PC-9 (cell line): ENCODE results near the gene FAM193A. TPM values are rescaled to one million over a fixed set of nuclear protein-coding genes. Genes with fewer than 3 reads are reported as not detected.

Source experiments
- BruUV-seq: library from RNA; stranded (reverse); fragments of 400-500 nt; replicated peaks from 2 replicates; lab custom pipeline; 2021; lab: Mats Ljungman, UMichigan
- CTCF ChIA-PET: fragments of 300-600 bp; sonication (Branson Sonifier 250); formaldehyde crosslinking; loops from one replicate; lab custom pipeline; 2022; ENCODE audit warnings: antibody characterized with exemption; lab: Charles Lee
- POLR2A ChIA-PET: fragments of 300-600 bp; sonication (Branson Sonifier 250); formaldehyde crosslinking; loops from one replicate; lab custom pipeline; 2022; ENCODE audit warnings: antibody characterized with exemption; ENCODE audit not compliant: unreplicated experiment; lab: Charles Lee
- DNase-seq, 2 experiments: peaks; one replicate each; pipeline versions ENCODE4 v3.0.0 to v3.0.0-alpha.2; 2015 to 2022; ENCODE audit warnings: mixed read lengths in 1 of 2
- H2AFZ ChIP-seq: fragments of 200-600 bp; sonication (generic); 2 replicates; pipeline ENCODE4 v1.8.1; 2017; ENCODE audit warnings: antibody characterized with exemption
- H3F3A ChIP-seq: fragments of 200-600 bp; sonication (generic); 2 replicates; pipeline ENCODE4 v1.8.1; 2017; ENCODE audit warnings: antibody characterized with exemption, mild to moderate bottlenecking, low read depth; ENCODE audit not compliant: insufficient read depth
- H3K27ac ChIP-seq: fragments of 200-600 bp; sonication (generic); 2 replicates; pipeline ENCODE4 v1.6.1; 2016; ENCODE audit warnings: mixed run types
- H3K27me3 ChIP-seq: fragments of 200-600 bp; sonication (generic); 2 replicates; pipeline ENCODE4 v1.6.1; 2016; ENCODE audit warnings: low read depth, mixed run types; ENCODE audit not compliant: insufficient read depth
- H3K36me3 ChIP-seq: fragments of 200-600 bp; sonication (generic); 2 replicates; pipeline ENCODE4 v1.6.1; 2016; ENCODE audit warnings: low read depth, mixed run types
- H3K4me1 ChIP-seq: fragments of 200-600 bp; sonication (generic); replicated peaks from 2 replicates; pipeline ENCODE4 v1.6.1; 2016; ENCODE audit warnings: mixed run types; ENCODE audit not compliant: insufficient read depth
- H3K4me2 ChIP-seq: fragments of 200-600 bp; sonication (generic); 2 replicates; pipeline ENCODE4 v1.6.1; 2017; ENCODE audit warnings: mixed run types
- H3K4me3 ChIP-seq: fragments of 200-600 bp; sonication (generic); 2 replicates; pipeline ENCODE4 v1.6.1; 2016; ENCODE audit warnings: mixed run types
- H3K79me2 ChIP-seq: fragments of 200-600 bp; sonication (generic); 2 replicates; pipeline ENCODE4 v1.6.1; 2017; ENCODE audit warnings: low read depth, mixed run types
- H3K9me2 ChIP-seq: fragments of 200-600 bp; sonication (generic); 2 replicates; pipeline ENCODE4 v1.8.1; 2017; ENCODE audit warnings: mild to moderate bottlenecking; ENCODE audit not compliant: insufficient read depth
- H3K9me3 ChIP-seq: fragments of 200-600 bp; sonication (generic); 2 replicates; pipeline ENCODE4 v1.8.1; 2016; ENCODE audit warnings: low read depth; ENCODE audit not compliant: insufficient read depth
- H4K20me1 ChIP-seq: fragments of 200-600 bp; sonication (generic); 2 replicates; pipeline ENCODE4 v1.8.1; 2017; ENCODE audit not compliant: insufficient read depth
- EZH2 ChIP-seq: fragments of 200-600 bp; sonication (generic); IDR thresholded peaks from 2 replicates; pipeline ENCODE4 v1.8.0; 2017; ENCODE audit warnings: antibody characterized with exemption, low read depth
- intact Hi-C: fragments of 100-400 bp; cut with micrococcal nuclease; formaldehyde crosslinking; loops from one replicate; pipeline ENCODE4 v1.10.0; 2022; ENCODE audit not compliant: unreplicated experiment
- total RNA-seq: library from RNA; stranded (reverse); gene quantifications from 2 replicates; pipeline ENCODE4 v1.2.3, GENCODE V29; 2021
- TF ChIP-seq, protein P1 (sequence below): fragments of 200-600 bp; sonication (generic); conservative IDR thresholded peaks from 2 replicates; pipeline ENCODE4 v1.6.1; 2017; ENCODE audit warnings: mixed run types, antibody characterized with exemption, mild to moderate bottlenecking, moderate library complexity

FAM193A gene
- total RNA-seq, 1 experiment from 2014 or later = 23.4 TPM

DNA sequence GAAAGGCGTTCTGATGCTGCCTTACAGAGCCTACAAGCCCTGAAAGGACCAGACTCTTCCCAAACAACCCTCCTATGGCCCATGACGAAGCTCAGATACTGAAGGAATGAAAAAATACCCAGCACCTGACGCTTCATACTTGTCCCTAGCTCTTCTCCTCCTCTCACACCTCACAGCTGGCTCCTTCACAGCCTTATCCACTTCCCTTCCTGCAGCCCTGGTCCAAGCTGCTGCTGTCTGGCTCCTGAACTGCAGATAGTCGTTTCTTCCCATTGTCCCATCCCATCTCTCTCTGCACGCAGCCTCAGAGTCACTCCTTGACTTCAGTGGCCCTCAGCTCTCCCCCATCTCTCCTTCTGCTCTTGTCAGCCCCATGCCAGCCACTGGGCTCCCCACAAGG, 56.6 kb downstream of the FAM193A start:
- Histone ChIP-seq H3K4me2 (no peak overlapping the region), H3K4me3 (no peak overlapping the region), H3K27me3 (no peaks in the 10 kb centered on the region), H3K27ac (no peak overlapping the region), H3K4me1 (no peaks in the 10 kb centered on the region), H2AFZ (no peak overlapping the region), H3K36me3 (no peaks in the 10 kb centered on the region), H3K79me2 (peaks cover 28% of the 10 kb centered on the region), H3K9me2 (no peaks in the 10 kb centered on the region), H4K20me1 (peaks cover 21% of the 10 kb centered on the region), H3K9me3 (no peaks in the 10 kb centered on the region), H3F3A (no peaks in the 10 kb centered on the region)
- intact Hi-C loops = no loop called here
- CTCF ChIA-PET = no interaction called here
- no TSS peak for BruUV-seq
- no peak for DNase-seq
- TF ChIP-seq, protein P1, sequence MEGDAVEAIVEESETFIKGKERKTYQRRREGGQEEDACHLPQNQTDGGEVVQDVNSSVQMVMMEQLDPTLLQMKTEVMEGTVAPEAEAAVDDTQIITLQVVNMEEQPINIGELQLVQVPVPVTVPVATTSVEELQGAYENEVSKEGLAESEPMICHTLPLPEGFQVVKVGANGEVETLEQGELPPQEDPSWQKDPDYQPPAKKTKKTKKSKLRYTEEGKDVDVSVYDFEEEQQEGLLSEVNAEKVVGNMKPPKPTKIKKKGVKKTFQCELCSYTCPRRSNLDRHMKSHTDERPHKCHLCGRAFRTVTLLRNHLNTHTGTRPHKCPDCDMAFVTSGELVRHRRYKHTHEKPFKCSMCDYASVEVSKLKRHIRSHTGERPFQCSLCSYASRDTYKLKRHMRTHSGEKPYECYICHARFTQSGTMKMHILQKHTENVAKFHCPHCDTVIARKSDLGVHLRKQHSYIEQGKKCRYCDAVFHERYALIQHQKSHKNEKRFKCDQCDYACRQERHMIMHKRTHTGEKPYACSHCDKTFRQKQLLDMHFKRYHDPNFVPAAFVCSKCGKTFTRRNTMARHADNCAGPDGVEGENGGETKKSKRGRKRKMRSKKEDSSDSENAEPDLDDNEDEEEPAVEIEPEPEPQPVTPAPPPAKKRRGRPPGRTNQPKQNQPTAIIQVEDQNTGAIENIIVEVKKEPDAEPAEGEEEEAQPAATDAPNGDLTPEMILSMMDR = no peak
- TF ChIP-seq EZH2 = no peak
- POLR2A ChIA-PET = no interaction called here

- TF ChIP-seq EZH2 = no peak
- TF ChIP-seq, protein P1 = no peak
- intact Hi-C loops = no loop called here
- Histone ChIP-seq H3K36me3 (no peaks in the 10 kb centered on the region), H3F3A (no peaks in the 10 kb centered on the region), H3K9me3 (no peaks in the 10 kb centered on the region), H2AFZ (no peak overlapping the region), H3K27ac (no peak overlapping the region), H3K9me2 (no peaks in the 10 kb centered on the region), H3K27me3 (no peaks in the 10 kb centered on the region), H3K4me1 (no peaks in the 10 kb centered on the region), H4K20me1 (peaks cover 21% of the 10 kb centered on the region), H3K4me3 (no peak overlapping the region), H3K79me2 (0 out of 2 replicates have a peak, but pooled peaks cover 14% of the 10 kb centered on the region), H3K4me2 (no peak overlapping the region)
- CTCF ChIA-PET = no interaction called here
- POLR2A ChIA-PET = interaction anchor here (0.7 kb wide), 1 partner anchor 625 kb away, joined by 3 read pairs; no protein-coding TSS in a partner anchor
- BruUV-seq = no TSS peak
- no peak for DNase-seq
These were observed 59.0 kb downstream of the FAM193A start for GRCh38 chr4:2595436-2595835.

DNA sequence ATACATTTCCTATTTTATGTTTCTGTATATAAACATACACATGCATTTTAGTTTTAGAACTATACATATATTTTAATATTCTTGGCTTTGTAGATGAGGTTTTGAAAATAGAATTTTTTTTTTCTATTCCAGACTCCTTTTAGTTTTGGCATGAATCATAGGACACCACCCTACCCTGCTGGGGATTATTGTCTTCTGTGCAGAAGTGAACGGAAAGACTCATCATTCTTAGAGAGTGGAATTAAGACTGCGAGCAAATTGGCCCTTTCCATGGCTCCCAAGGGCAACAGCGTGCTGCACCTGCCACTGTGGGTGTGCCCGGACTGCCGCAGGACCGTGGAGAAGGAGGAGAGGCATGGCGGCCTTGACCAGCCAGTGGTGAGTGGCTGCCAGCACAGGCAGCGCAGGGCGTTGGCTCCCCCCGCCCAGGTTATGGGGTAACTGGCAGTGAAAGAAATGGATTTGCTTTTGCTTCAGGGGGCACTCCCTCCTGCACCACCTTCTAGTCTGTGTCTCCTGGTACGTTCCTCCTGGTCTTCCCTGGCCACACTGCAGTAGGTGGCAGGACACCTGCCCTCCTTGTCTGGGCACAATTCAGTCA, 59.6 kb downstream of the FAM193A start:
- Histone ChIP-seq H4K20me1 (peaks cover 21% of the 10 kb centered on the region), H3K4me2 (no peak overlapping the region), H2AFZ (no peak overlapping the region), H3K27me3 (no peaks in the 10 kb centered on the region), H3K4me1 (no peaks in the 10 kb centered on the region), H3F3A (no peaks in the 10 kb centered on the region), H3K4me3 (no peak overlapping the region), H3K36me3 (no peaks in the 10 kb centered on the region), H3K27ac (no peak overlapping the region), H3K79me2 (0 out of 2 replicates have a peak, but pooled peaks cover 14% of the 10 kb centered on the region), H3K9me3 (no peaks in the 10 kb centered on the region), H3K9me2 (no peaks in the 10 kb centered on the region)
- ChIA-PET CTCF (no interaction called here), POLR2A (interaction anchor here (0.7 kb wide), 1 partner anchor 626 kb away, joined by 3 read pairs; no protein-coding TSS in a partner anchor)
- intact Hi-C loops = no loop called here
- no peak for DNase-seq
- BruUV-seq = no TSS peak
- TF ChIP-seq, protein P1 = no peak
- TF ChIP-seq EZH2 = no peak
